Right atrium auricular region (tissue), 2 donors: ENCODE results near the gene TMEM51. TPM values are rescaled to one million over a fixed set of nuclear protein-coding genes. Genes with fewer than 3 reads are reported as not detected.

Experiments
- DNase-seq: peaks from one replicate; pipeline ENCODE4 v3.0.0-alpha.2; 2019; ENCODE audit warnings: low spot score
- H3K27ac ChIP-seq, 2 donors: fragments of 200-600 bp; sonication (generic); 1 replicate in 1 of 2; 2 replicates in 1 of 2; pipeline ENCODE4 v1.5.1; 2016 to 2019
- H3K27me3 ChIP-seq, 2 donors: fragments of 200-600 bp; sonication (generic); one replicate each; pipeline versions ENCODE4 v1.5.1 to v1.6.0; 2017 to 2019
- H3K36me3 ChIP-seq: fragments of 200-600 bp; sonication (generic); one replicate; pipeline ENCODE4 v1.5.1; 2016
- H3K4me1 ChIP-seq, 2 donors: fragments of 200-600 bp; sonication (generic); one replicate each; pipeline versions ENCODE4 v1.5.1 to v1.6.0; 2017 to 2019
- H3K4me3 ChIP-seq, 2 donors: fragments of 200-600 bp; sonication (generic); 1 replicate in 1 of 2; 2 replicates in 1 of 2; pipeline ENCODE4 v1.5.1; 2017 to 2019; ENCODE audit warnings: mild to moderate bottlenecking in 1 of 2, moderate library complexity in 1 of 2
- H3K9me3 ChIP-seq, 2 donors: fragments of 200-600 bp; sonication (generic); one replicate each; pipeline ENCODE4 v1.5.1; 2019
- CTCF ChIP-seq, 2 donors: fragments of 200-600 bp; sonication (generic); IDR thresholded peaks; one replicate each; pipeline ENCODE4 v1.5.1; 2019; ENCODE audit warnings: antibody characterized with exemption in 2 of 2
- total RNA-seq, 2 donors: library from RNA; depleted of rRNA; stranded (reverse); fragments of >200 nt; gene quantifications; one replicate each; pipeline ENCODE4 v1.1.0, GENCODE V29; 2016

The TMEM51 gene
- total RNA-seq, 2 donors from 2014 or later: 3.2 to 6.6 TPM

- H3K36me3 ChIP-seq: no peaks in the 10 kb centered on the region
- no peak overlapping the region for H3K27ac ChIP-seq
- no peaks in the 10 kb centered on the region for H3K9me3 ChIP-seq
- DNase-seq: no peak
- H3K4me3 ChIP-seq: no peak overlapping the region
- no peaks in the 10 kb centered on the region for H3K27me3 ChIP-seq
- no peak for TF ChIP-seq CTCF (IDR thresholded peaks at IDR 0.05)
- no peaks in the 10 kb centered on the region for H3K4me1 ChIP-seq
Measured at GRCh38 chr1:15146142-15146680, 7.3 kb upstream of the TMEM51 start.

GRCh38 chr1:15146971-15147376 is 6.6 kb upstream of the TMEM51 start:
- no peak overlapping the region for H3K4me3 ChIP-seq
- no peak for DNase-seq
- H3K4me1 ChIP-seq: peaks cover 0 to 2% of the 10 kb centered on the region in 2 donors
- no peak for TF ChIP-seq CTCF (IDR thresholded peaks at IDR 0.05)
- H3K36me3 ChIP-seq: no peaks in the 10 kb centered on the region
- no peak overlapping the region for H3K27ac ChIP-seq
- H3K27me3 ChIP-seq: no peaks in the 10 kb centered on the region
- H3K9me3 ChIP-seq: no peaks in the 10 kb centered on the region

GRCh38 chr1:15148004-15148403 is 5.5 kb upstream of the TMEM51 start:
- no peaks in the 10 kb centered on the region for H3K27me3 ChIP-seq
- no peak for TF ChIP-seq CTCF (IDR thresholded peaks at IDR 0.05)
- no peak overlapping the region for H3K27ac ChIP-seq
- no peaks in the 10 kb centered on the region for H3K36me3 ChIP-seq
- peaks cover 0 to 7% of the 10 kb centered on the region in 2 donors for H3K4me1 ChIP-seq
- no peaks in the 10 kb centered on the region for H3K9me3 ChIP-seq
- no peak for DNase-seq
- H3K4me3 ChIP-seq: no peak overlapping the region

GRCh38 chr1:15148475-15148874 is 5.1 kb upstream of the TMEM51 start:
- H3K27me3 ChIP-seq: no peaks in the 10 kb centered on the region
- peaks cover 0 to 7% of the 10 kb centered on the region in 2 donors for H3K4me1 ChIP-seq
- H3K27ac ChIP-seq: no peak overlapping the region
- no peaks in the 10 kb centered on the region for H3K9me3 ChIP-seq
- no peak for DNase-seq
- H3K4me3 ChIP-seq: no peak overlapping the region
- TF ChIP-seq CTCF (IDR thresholded peaks at IDR 0.05): no peak
- H3K36me3 ChIP-seq: no peaks in the 10 kb centered on the region

GRCh38 chr1:15148941-15149340 is 4.6 kb upstream of the TMEM51 start:
- Histone ChIP-seq H3K4me1 (peaks cover 0 to 9% of the 10 kb centered on the region in 2 donors), H3K4me3 (no peak overlapping the region), H3K27me3 (no peaks in the 10 kb centered on the region), H3K27ac (no peak overlapping the region), H3K9me3 (no peaks in the 10 kb centered on the region), H3K36me3 (no peaks in the 10 kb centered on the region)
- no peak for DNase-seq
- no peak for TF ChIP-seq CTCF (IDR thresholded peaks at IDR 0.05)

GRCh38 chr1:15150376-15150775 is 3.2 kb upstream of the TMEM51 start:
- Histone ChIP-seq H3K9me3 (no peaks in the 10 kb centered on the region), H3K36me3 (no peaks in the 10 kb centered on the region), H3K27me3 (no peaks in the 10 kb centered on the region), H3K4me1 (peaks cover 0 to 20% of the 10 kb centered on the region in 2 donors), H3K27ac (no peak overlapping the region), H3K4me3 (no peak overlapping the region)
- no peak for DNase-seq
- no peak for TF ChIP-seq CTCF (IDR thresholded peaks at IDR 0.05)
